ENCODE data around the gene GORASP2. TPM values are rescaled to one million over a fixed set of nuclear protein-coding genes. Genes with fewer than 3 reads are reported as not detected.
"Not testable (repeated sequence)": the region's sequence is repeated elsewhere in the genome, so short reads cannot be mapped to it uniquely, and the experiment has no call there.

The GORASP2 gene
- 53.6 and 57.0 TPM in 2 replicates for total RNA-seq (2014; rRNA removed; shearing (Covaris generic))

- DNase-seq (ENCODE audit: low spot score): peak; percentile 99
These were observed at the start of gene GORASP2 for GRCh38 chr2:170928824-170929685. Gene GORASP2 (plus strand): TSS chr2:170929253. CDS start chr2:170929341, 88 bp downstream.

- DNase-seq (ENCODE audit: low spot score): no peak
These were observed 47.2 kb upstream of the GORASP2 start for GRCh38 chr2:170881840-170882239.

- DNase-seq (ENCODE audit: low spot score): no peak
These were observed 46.3 kb upstream of the GORASP2 start for GRCh38 chr2:170882758-170883157.

GRCh38 chr2:170883683-170884082 lies 45.4 kb upstream of the GORASP2 start:
- no peak for DNase-seq (ENCODE audit: low spot score)

- no peak for DNase-seq (ENCODE audit: low spot score)
These were observed 43.8 kb upstream of the GORASP2 start for GRCh38 chr2:170885130-170885791.

GRCh38 chr2:170886386-170886785 lies 42.7 kb upstream of the GORASP2 start:
- DNase-seq (ENCODE audit: low spot score): no peak

GRCh38 chr2:170887496-170887895 lies 41.6 kb upstream of the GORASP2 start:
- no peak for DNase-seq (ENCODE audit: low spot score)

- DNase-seq (ENCODE audit: low spot score): no peak
These were observed 41.2 kb upstream of the GORASP2 start for GRCh38 chr2:170887896-170888295.

GRCh38 chr2:170891893-170892292 lies 37.2 kb upstream of the GORASP2 start:
- no peak for DNase-seq (ENCODE audit: low spot score)

- no peak for DNase-seq (ENCODE audit: low spot score)
These were observed 36.6 kb upstream of the GORASP2 start for GRCh38 chr2:170892391-170892951.

GRCh38 chr2:170895023-170895757 lies 33.9 kb upstream of the GORASP2 start:
- DNase-seq (ENCODE audit: low spot score): no peak

GRCh38 chr2:170896622-170897021 lies 32.4 kb upstream of the GORASP2 start:
- no peak for DNase-seq (ENCODE audit: low spot score)

GRCh38 chr2:170897108-170897507 lies 31.9 kb upstream of the GORASP2 start:
- DNase-seq (ENCODE audit: low spot score): no peak

GRCh38 chr2:170905864-170906263 lies 23.2 kb upstream of the GORASP2 start:
- no peak for DNase-seq (ENCODE audit: low spot score)

GRCh38 chr2:170911314-170911889 lies 17.7 kb upstream of the GORASP2 start:
- DNase-seq (ENCODE audit: low spot score): no peak

GRCh38 chr2:170914994-170915666 lies 13.9 kb upstream of the GORASP2 start:
- not testable (repeated sequence) for DNase-seq (ENCODE audit: low spot score)

GRCh38 chr2:170917219-170917913 lies 11.7 kb upstream of the GORASP2 start:
- no peak for DNase-seq (ENCODE audit: low spot score)

- no peak for DNase-seq (ENCODE audit: low spot score)
These were observed 11.1 kb upstream of the GORASP2 start for GRCh38 chr2:170917957-170918356.

- DNase-seq (ENCODE audit: low spot score): not testable (repeated sequence)
These were observed 7.2 kb upstream of the GORASP2 start for GRCh38 chr2:170921873-170922272.

All from HT-29 (cell line).